ENCODE data around the gene TADA2B.
A peak's percentile ranks its signal among the peaks of the same experiment; 100 is the strongest.
"Not testable (repeated sequence)": the region's sequence is repeated elsewhere in the genome, so short reads cannot be mapped to it uniquely, and the experiment has no call there.

The TADA2B gene

DNA sequence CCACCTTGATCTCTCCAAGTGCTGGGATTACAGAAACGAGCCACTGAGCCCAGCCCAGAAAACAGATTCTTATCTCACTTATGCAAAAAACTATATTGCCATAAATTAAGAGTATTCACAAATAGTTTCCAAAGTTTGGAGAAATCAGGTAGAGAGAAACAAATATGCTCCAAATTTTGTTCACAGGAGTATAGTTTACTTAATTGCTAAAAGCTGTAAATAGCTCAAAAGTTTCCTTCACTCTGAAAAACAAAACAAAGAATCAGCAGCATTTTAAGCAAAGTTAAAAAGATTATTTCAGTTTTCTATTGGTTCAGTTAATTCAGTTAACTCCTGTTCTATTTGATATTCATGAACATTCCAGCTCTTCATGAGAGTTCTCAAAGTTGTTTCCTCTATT, 43.2 kb downstream of the TADA2B start:
- no peak for DNase-seq

DNA sequence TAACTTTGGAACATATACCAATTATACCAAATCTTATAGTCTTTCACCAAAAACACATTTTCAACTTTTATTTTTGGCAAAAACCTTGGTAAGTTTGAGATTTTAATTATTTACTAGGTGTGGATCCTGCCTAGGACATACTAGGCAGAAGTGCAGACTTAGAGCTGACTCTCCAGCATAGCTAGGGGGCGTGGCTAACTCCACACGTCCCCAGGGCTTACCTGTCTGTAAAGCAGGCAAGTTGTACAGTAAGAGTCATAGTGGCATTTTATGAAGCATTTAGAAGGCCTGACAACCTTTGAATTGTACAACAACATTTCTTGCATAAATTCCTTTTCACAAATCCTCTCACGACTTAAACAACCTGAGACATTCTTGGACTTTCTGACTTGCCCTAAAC, 43.9 kb downstream of the TADA2B start:
- DNase-seq, result no peak

DNA sequence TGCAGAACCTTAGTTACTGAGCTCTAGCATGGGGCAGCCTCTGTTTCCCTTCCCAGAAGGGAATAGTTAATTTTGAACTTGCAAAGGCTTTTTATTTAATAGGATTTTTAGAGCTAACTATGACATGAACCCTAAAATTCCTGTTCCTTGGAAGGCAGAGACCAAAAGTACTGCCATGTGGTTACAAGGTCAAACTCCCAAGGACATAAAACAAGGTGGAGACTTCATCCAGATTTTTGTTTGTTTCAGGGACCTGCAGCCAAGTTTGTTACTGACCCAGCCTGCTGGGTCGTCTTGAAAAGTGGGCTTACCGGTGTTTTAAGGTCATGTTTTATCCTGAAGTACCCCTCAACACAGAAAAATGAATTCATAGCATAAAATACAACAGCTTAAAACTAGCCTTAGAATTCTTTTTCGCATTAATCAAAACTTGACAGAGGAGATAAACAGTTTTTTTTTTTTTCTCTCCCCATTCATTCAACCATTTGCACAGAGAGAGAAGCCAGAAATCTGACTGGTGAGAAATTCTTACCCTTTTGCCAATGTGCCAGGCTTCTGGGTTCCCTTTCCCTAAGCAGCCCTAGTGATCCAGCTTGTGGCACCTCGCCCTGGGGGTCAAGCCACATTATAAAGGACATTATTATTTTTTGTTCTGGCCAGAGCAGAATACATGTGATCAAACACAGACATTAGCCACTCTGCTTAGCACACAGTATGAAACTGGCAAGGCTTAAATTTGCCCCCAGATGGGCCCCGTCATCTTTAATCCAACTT, 46.2 kb downstream of the TADA2B start:
- no peak for DNase-seq

DNA sequence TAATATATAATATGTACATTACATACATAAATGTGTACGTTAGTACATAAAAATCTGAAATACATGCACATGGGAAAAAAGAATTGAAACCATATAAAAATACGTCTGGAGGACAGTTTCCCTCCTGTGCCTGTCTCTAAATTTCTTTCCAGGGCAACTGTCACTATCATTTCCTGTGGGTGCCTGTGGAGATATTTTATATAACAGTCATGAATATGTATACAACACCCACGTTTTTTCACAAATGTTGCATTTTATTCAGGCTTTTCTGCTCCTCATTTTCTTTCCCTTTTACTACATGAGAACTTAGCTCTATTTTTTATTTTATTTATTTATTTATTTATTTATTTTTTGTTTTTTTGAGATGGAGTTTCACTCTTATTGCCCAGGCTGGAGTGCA, 48.9 kb downstream of the TADA2B start:
- DNase-seq, result no peak

DNA sequence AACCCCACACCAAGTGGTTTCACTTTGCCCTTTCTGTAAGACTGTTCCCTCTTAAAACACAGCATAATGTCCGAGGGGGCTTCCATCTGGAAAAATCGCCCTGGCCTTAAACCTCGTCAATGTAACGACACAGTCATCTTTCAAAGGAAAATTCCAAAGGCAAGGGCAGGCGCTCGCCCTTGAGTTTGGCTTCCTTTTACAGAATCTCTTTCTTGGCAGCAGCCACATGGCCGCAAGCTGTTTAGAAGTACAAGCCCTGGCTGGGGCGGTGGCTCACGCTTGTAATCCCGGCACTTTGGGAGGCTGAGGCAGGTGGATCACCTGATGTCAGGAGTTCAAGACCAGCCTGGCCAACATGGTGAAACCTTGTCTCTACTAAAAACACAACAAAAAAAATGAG, 51.7 kb downstream of the TADA2B start:
- no peak for DNase-seq

DNA sequence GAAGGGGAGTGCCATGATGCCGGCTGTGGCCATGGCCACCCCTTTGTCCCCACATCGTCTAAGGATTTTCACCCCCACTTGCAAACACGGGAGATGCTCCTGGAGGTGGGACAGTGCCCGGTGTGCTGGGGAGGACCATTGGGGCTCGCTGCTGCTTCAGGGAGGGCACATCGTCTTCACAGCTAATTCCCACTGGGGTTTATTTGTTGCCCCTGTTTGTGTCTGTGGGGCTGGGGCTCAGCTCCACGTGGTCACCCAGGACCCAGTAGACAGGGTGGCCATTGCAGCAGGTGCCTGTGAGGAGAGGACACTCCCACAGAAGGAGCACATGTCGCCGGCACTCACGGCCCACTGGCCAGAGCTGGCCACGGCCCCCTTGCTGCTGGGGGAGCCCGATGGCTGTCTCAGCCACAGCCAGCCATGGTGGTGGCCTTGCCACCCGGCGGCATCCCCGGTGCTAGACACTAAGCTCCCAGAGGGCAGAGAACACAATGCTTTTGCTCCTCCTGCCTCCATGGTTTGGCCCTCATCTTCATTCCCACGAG, 52.5 kb downstream of the TADA2B start:
- DNase-seq, result no peak

DNA sequence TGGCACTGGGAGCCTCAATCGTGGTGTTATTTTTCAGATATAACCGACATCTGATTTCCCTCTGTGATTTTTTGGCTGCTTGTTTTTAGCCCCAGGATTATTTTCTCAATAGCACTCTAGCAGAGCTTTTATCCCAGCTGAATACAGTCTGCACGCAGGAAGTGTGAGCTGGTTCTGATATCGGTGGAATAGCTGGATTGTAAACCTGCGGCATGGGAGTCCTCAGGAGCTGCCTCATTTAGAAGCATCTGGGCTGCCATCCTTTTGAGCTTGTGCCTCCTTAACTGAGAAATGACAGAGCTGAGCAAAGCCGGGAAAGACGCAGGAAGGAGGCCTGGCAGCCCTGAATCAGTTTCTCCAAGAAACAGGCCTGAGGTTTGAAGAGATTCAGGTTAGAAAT, 53.1 kb downstream of the TADA2B start:
- no peak for DNase-seq

DNA sequence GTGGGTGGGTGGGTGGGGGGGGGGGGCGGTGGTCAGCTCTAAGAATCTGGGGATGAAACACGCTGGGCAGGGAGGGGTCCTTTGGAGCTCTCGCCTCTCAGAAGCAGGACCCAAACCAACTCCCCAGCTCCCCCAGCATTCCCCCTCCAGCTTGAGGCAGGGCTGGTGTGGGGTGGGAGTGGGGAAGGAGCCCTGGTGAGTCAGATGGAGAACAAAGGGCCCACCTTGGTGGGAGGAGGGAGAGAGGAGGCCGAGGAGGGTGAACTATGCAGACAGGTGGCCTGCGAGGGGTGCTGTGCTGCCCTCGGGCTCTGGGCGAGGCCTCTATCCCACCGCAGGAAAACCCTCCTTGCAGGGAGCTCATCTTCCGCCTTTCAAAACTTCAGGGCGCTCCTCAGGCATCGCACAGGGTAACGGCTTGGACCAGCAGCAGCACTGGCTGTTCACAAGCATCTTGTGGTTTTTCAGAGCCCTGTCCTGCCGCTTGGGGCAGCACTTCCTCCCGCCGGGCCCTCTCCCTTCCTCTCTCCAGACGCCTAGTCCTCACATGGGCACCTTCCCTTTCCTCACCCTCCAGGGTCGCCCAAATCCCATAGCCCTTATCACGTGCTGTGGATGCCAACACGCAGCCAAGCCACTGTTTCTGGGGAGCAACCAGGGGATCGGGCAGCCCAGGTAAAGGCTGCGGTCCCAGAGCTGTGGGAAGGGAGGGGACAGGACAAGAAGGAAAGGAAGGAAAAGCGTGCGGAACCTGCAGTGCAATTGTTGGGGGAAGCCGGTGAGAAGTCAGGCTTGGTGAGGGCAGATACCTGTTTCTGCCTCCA, 58.7 kb downstream of the TADA2B start:
- peak; percentile 74 for DNase-seq

DNA sequence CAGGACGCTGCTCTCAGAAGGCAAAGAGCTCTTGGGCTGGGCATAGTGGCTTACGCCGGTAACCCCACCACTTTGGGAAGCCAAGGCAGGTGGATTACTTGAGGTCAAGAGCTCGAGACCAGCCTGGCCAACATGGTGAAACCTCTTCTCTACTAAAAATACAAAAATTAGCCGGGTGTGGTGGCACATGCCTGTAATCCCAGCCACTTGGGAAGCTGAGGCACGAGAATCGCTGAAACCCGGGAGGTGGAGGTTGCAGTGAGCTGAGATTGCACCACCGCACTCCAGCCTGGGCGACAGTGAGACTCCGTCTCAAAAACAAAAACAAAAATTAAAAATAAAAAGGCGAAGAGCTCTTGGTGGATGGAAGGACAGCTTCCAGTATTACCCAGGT, 59.3 kb downstream of the TADA2B start:
- not testable (repeated sequence) for DNase-seq

DNA sequence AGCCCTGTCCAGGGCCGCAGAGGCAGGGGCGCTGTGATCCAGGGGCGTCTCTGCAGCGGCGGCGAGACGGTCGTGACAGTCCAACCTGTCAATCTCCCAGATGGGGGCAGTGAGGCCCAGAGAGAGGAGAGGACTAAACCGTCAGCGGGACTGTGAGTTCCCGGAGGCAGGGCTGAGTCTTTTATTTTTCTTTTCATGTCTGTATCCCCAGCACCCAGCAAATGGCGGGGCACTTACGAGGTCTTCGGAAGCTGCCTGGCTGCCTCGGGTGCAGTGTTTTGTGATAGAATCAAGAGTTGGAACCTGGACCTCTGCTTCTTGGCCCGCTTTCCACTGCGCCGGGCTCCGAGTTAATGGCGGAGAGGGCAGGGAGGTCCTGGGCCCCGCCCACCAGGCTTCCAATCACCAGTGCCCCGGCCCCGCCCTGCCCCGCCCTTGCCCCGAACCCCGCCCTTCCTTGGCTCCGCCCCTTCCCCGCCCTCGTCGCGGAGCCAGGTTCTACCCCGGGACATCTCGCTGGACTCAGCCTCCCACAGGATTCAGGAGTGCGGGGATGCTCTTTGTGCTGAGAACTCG, 59.9 kb downstream of the TADA2B start:
- peak; percentile 94 for DNase-seq

DNA sequence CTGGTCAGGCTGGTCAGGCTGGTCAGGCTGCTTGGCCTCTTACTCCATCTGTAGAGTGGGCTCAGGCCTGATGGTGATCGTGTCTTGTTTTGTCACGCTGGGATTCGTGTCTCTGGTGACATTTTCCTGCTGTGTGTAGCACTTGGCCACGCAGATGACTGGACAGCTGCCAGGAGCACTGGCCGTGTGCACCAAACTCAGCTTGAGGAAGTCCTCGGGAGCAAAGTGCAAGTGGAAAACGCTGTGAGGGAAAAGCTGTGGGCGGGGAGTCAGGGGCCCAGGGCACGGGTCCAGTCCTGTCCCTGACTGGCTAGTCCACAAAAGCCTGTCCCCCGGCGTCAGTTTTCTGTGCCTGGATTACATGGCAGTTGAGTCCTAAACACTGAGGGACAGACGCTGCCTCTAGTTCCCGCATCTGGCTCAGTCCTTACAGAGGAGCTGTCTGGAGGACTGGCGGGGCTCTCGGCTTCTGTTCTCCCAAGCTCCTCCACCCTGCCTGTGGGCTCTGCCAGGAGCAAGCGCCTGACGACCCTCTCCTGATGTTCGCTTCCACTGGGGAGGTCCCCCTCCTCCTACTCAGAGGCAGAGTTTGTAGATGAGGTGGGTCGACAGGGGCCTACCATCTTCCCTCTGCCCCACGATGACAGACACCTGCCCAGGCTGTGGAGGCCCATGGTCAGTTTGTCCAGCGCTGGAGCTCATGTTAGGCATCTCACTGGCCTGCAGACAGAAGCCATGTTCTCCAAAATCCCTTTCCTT, 60.6 kb downstream of the TADA2B start:
- DNase-seq, result no peak

DNA sequence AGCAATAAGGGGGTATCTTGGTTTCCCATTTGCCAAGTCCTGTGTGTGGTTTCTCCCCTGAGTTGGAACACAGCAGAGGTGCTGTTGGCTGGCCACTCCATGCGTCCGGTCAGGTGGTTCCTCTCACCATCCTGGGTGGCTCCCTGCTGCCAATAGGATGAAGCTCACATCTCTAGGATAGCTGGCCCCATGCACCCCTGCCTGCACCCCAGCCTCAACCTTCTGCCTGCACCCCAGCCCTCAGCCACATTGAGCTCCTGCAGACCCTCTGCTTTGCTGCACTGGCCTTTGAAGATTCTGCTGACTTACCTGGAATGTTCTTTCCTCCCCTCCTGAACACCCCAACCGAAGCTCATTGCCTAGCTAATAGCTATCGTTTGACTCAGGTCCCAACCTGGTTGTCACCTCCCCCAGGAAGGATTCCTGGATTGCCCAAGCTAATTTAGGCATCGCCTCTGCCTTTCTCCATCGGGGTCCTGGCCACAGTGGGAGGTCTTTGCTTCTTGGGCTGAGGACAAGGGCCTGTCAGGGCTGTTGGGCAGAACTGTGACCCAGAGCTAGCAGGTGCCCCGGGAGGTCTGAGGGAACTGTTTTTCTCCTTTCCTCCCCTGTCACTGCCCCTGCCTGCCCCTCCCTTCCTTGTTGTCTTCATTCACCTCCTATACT, 61.3 kb downstream of the TADA2B start:
- no peak for DNase-seq

DNA sequence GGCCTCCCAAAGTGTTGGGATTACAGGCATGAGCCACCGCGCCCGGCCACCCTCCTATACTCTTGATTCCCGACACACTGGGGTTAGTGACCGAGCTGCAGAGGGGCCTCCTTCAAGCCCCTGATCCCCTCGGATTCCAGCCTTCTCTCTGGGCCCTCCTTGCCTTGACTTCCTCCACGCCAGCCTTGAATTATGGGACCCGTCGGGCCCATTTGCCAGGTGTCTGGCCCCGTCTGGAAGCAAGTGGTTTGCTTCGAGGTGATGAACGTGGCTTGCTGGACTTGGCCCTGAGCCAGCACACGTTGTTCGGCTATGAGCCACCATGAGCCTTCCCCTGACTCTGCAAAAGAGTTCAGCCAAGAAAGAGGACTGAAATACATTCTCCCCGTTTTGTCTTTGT, 62.1 kb downstream of the TADA2B start:
- DNase-seq, result no peak

DNA sequence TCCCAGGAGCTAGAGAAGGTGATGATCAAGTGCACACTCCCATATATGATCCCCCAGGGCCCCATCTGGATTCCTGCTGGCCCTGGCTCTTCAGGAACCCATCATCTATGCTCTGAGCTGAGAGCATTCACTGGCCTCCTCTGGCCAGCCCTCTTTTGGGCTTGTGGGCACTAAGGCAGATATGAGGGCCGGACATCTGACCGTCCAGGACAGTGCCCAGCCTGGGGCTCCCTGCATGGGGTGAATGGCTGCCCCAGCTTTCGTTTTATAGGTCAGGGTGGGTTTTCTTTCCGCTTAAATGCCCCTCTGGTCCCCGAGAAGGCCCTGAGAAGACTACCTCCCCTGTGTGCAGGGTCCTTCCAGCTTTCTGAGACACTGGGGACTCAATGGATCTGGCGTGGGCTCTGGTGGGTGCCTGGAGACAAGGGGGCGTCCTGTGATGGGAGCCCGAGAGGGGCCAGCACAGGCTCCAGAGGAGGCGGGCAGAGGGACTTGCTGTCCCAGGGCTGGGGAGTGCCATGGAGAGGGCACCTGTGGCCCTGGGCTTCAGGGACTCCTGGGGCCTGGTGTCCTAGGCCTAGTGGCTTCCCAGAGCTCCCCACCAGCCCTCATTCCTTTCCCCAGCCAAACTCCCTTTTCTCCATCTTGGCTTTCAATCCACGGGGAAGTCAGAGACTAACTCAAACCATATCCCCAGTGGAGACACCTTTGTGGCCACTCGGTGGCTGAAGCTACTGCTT, 64.2 kb downstream of the TADA2B start:
- DNase-seq, result no peak

All from 8988T (cell line).